PC-9 (cell line): ENCODE results near the gene PIK3C2G. TPM values are rescaled to one million over a fixed set of nuclear protein-coding genes. Genes with fewer than 3 reads are reported as not detected.

ENCODE experiments used
- BruUV-seq: library from RNA; stranded (reverse); fragments of 400-500 nt; replicated peaks from 2 replicates; lab custom pipeline; 2021; lab: Mats Ljungman, UMichigan
- CTCF ChIA-PET: fragments of 300-600 bp; sonication (Branson Sonifier 250); formaldehyde crosslinking; loops from one replicate; lab custom pipeline; 2022; ENCODE audit warnings: antibody characterized with exemption; lab: Charles Lee
- POLR2A ChIA-PET: fragments of 300-600 bp; sonication (Branson Sonifier 250); formaldehyde crosslinking; loops from one replicate; lab custom pipeline; 2022; ENCODE audit warnings: antibody characterized with exemption; ENCODE audit not compliant: unreplicated experiment; lab: Charles Lee
- DNase-seq, 2 experiments: peaks; one replicate each; pipeline versions ENCODE4 v3.0.0 to v3.0.0-alpha.2; 2015 to 2022; ENCODE audit warnings: mixed read lengths in 1 of 2
- H2AFZ ChIP-seq: fragments of 200-600 bp; sonication (generic); 2 replicates; pipeline ENCODE4 v1.8.1; 2017; ENCODE audit warnings: antibody characterized with exemption
- H3F3A ChIP-seq: fragments of 200-600 bp; sonication (generic); 2 replicates; pipeline ENCODE4 v1.8.1; 2017; ENCODE audit warnings: antibody characterized with exemption, mild to moderate bottlenecking, low read depth; ENCODE audit not compliant: insufficient read depth
- H3K27ac ChIP-seq: fragments of 200-600 bp; sonication (generic); 2 replicates; pipeline ENCODE4 v1.6.1; 2016; ENCODE audit warnings: mixed run types
- H3K27me3 ChIP-seq: fragments of 200-600 bp; sonication (generic); 2 replicates; pipeline ENCODE4 v1.6.1; 2016; ENCODE audit warnings: low read depth, mixed run types; ENCODE audit not compliant: insufficient read depth
- H3K36me3 ChIP-seq: fragments of 200-600 bp; sonication (generic); 2 replicates; pipeline ENCODE4 v1.6.1; 2016; ENCODE audit warnings: low read depth, mixed run types
- H3K4me1 ChIP-seq: fragments of 200-600 bp; sonication (generic); replicated peaks from 2 replicates; pipeline ENCODE4 v1.6.1; 2016; ENCODE audit warnings: mixed run types; ENCODE audit not compliant: insufficient read depth
- H3K4me2 ChIP-seq: fragments of 200-600 bp; sonication (generic); 2 replicates; pipeline ENCODE4 v1.6.1; 2017; ENCODE audit warnings: mixed run types
- H3K4me3 ChIP-seq: fragments of 200-600 bp; sonication (generic); 2 replicates; pipeline ENCODE4 v1.6.1; 2016; ENCODE audit warnings: mixed run types
- H3K79me2 ChIP-seq: fragments of 200-600 bp; sonication (generic); 2 replicates; pipeline ENCODE4 v1.6.1; 2017; ENCODE audit warnings: low read depth, mixed run types
- H3K9me2 ChIP-seq: fragments of 200-600 bp; sonication (generic); 2 replicates; pipeline ENCODE4 v1.8.1; 2017; ENCODE audit warnings: mild to moderate bottlenecking; ENCODE audit not compliant: insufficient read depth
- H3K9me3 ChIP-seq: fragments of 200-600 bp; sonication (generic); 2 replicates; pipeline ENCODE4 v1.8.1; 2016; ENCODE audit warnings: low read depth; ENCODE audit not compliant: insufficient read depth
- H4K20me1 ChIP-seq: fragments of 200-600 bp; sonication (generic); 2 replicates; pipeline ENCODE4 v1.8.1; 2017; ENCODE audit not compliant: insufficient read depth
- CTCF ChIP-seq: fragments of 200-600 bp; sonication (generic); conservative IDR thresholded peaks from 2 replicates; pipeline ENCODE4 v1.6.1; 2017; ENCODE audit warnings: mixed run types, antibody characterized with exemption, mild to moderate bottlenecking, moderate library complexity
- EZH2 ChIP-seq: fragments of 200-600 bp; sonication (generic); IDR thresholded peaks from 2 replicates; pipeline ENCODE4 v1.8.0; 2017; ENCODE audit warnings: antibody characterized with exemption, low read depth
- intact Hi-C: fragments of 100-400 bp; cut with micrococcal nuclease; formaldehyde crosslinking; loops from one replicate; pipeline ENCODE4 v1.10.0; 2022; ENCODE audit not compliant: unreplicated experiment
- total RNA-seq: library from RNA; stranded (reverse); gene quantifications from 2 replicates; pipeline ENCODE4 v1.2.3, GENCODE V29; 2021

Gene PIK3C2G
- total RNA-seq, 1 experiment from 2014 or later, result 1.4 TPM

- Histone ChIP-seq H4K20me1 (no peaks in the 10 kb centered on the region), H3K4me3 (no peak overlapping the region), H3K27me3 (no peaks in the 10 kb centered on the region), H3K4me1 (no peaks in the 10 kb centered on the region), H3K4me2 (no peak overlapping the region), H3F3A (no peaks in the 10 kb centered on the region), H3K27ac (no peak overlapping the region), H3K9me3 (no peaks in the 10 kb centered on the region), H3K9me2 (no peaks in the 10 kb centered on the region), H3K36me3 (no peaks in the 10 kb centered on the region), H2AFZ (no peak overlapping the region), H3K79me2 (no peaks in the 10 kb centered on the region)
- BruUV-seq, result no TSS peak
- no peak for DNase-seq
- no peak for TF ChIP-seq EZH2
- TF ChIP-seq CTCF, result no peak
- intact Hi-C loops, result no loop called here
- POLR2A ChIA-PET, result interaction anchor here (0.6 kb wide), 1 partner anchor 17 kb away, joined by 10 read pairs; no protein-coding TSS in a partner anchor
- CTCF ChIA-PET, result interaction anchor here (0.7 kb wide), 1 partner anchor 1257 kb away, joined by 3 read pairs; no protein-coding TSS in a partner anchor
Measured at GRCh38 chr12:18400186-18400585, 138.9 kb downstream of the PIK3C2G start.

- Histone ChIP-seq H3K27ac (no peak overlapping the region), H3K27me3 (no peaks in the 10 kb centered on the region), H4K20me1 (no peaks in the 10 kb centered on the region), H3K36me3 (no peaks in the 10 kb centered on the region), H3K4me3 (no peak overlapping the region), H3K79me2 (no peaks in the 10 kb centered on the region), H3K9me3 (no peaks in the 10 kb centered on the region), H2AFZ (no peak overlapping the region), H3F3A (no peaks in the 10 kb centered on the region), H3K9me2 (no peaks in the 10 kb centered on the region), H3K4me2 (no peak overlapping the region), H3K4me1 (peaks cover 10% of the 10 kb centered on the region)
- POLR2A ChIA-PET, result no interaction called here
- no TSS peak for BruUV-seq
- CTCF ChIA-PET, result no interaction called here
- no peak for TF ChIP-seq CTCF
- no peak for TF ChIP-seq EZH2
- DNase-seq, result no peak
- intact Hi-C loops, result no loop called here
Measured at GRCh38 chr12:18402872-18403611, 141.7 kb downstream of the PIK3C2G start.

GRCh38 chr12:18411453-18411852, 150.1 kb downstream of the PIK3C2G start:
- no peak for DNase-seq
- Histone ChIP-seq H3K9me2 (no peaks in the 10 kb centered on the region), H3K79me2 (no peaks in the 10 kb centered on the region), H3K27me3 (no peaks in the 10 kb centered on the region), H3K4me1 (peaks cover 8% of the 10 kb centered on the region), H2AFZ (no peak overlapping the region), H3K9me3 (no peaks in the 10 kb centered on the region), H3K4me2 (no peak overlapping the region), H3K4me3 (no peak overlapping the region), H4K20me1 (no peaks in the 10 kb centered on the region), H3K36me3 (no peaks in the 10 kb centered on the region), H3K27ac (no peak overlapping the region), H3F3A (no peaks in the 10 kb centered on the region)
- no peak for TF ChIP-seq CTCF
- TF ChIP-seq EZH2, result no peak
- ChIA-PET CTCF (no interaction called here), POLR2A (no interaction called here)
- intact Hi-C loops, result no loop called here
- BruUV-seq, result no TSS peak
